GM12864 (cell line): Measurements from ENCODE around the gene APOB.

Experiments
- DNase-seq: peaks from one replicate; pipeline ENCODE4 v3.0.0-alpha.2; 2011; ENCODE audit warnings: low read depth
- H3K4me3 ChIP-seq: 2 replicates; pipeline ENCODE4 v1.5.1; 2011; ENCODE audit warnings: mild to moderate bottlenecking, low read depth, low read length, control low read depth
- TF ChIP-seq, protein P1 (sequence below): IDR thresholded peaks from 2 replicates; pipeline ENCODE4 v1.5.1; 2011; ENCODE audit warnings: low read depth, mild to moderate bottlenecking, moderate library complexity, low read length, control low read depth, inconsistent platforms; ENCODE audit errors: missing control alignments

Gene APOB

DNA sequence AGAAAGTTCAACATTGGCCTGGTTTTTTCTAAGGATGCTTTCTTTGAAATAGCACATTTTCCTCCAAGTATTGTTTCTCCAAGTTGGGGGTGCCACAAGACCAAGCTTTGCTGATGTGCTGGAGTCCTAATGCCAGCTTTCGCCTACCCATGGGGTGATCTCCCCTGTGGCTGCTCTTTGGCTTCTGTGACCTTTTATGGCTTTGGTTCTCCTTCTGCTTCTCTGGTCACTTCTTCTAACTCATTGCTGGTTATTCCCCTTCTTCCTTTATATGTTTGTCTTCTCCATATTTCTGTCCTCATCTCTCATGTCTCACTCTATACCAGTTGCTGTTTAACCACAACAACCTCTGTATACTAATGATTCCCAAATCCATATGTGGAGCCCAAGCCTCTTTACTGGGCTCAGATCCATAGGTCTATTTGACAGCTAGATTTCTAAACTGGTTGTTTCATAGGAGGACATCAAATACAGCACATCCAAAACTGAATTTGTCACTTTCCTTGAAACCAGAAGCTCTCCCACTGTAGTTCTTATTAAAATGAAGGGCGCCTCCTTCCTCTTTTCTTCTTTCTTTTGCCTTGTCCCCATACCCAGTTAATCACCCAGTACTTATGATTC lies 23.1 kb downstream of the APOB start:
- no peak for DNase-seq
- TF ChIP-seq, protein P1, sequence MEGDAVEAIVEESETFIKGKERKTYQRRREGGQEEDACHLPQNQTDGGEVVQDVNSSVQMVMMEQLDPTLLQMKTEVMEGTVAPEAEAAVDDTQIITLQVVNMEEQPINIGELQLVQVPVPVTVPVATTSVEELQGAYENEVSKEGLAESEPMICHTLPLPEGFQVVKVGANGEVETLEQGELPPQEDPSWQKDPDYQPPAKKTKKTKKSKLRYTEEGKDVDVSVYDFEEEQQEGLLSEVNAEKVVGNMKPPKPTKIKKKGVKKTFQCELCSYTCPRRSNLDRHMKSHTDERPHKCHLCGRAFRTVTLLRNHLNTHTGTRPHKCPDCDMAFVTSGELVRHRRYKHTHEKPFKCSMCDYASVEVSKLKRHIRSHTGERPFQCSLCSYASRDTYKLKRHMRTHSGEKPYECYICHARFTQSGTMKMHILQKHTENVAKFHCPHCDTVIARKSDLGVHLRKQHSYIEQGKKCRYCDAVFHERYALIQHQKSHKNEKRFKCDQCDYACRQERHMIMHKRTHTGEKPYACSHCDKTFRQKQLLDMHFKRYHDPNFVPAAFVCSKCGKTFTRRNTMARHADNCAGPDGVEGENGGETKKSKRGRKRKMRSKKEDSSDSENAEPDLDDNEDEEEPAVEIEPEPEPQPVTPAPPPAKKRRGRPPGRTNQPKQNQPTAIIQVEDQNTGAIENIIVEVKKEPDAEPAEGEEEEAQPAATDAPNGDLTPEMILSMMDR, result no peak
- no peak overlapping the region for H3K4me3 ChIP-seq

DNA sequence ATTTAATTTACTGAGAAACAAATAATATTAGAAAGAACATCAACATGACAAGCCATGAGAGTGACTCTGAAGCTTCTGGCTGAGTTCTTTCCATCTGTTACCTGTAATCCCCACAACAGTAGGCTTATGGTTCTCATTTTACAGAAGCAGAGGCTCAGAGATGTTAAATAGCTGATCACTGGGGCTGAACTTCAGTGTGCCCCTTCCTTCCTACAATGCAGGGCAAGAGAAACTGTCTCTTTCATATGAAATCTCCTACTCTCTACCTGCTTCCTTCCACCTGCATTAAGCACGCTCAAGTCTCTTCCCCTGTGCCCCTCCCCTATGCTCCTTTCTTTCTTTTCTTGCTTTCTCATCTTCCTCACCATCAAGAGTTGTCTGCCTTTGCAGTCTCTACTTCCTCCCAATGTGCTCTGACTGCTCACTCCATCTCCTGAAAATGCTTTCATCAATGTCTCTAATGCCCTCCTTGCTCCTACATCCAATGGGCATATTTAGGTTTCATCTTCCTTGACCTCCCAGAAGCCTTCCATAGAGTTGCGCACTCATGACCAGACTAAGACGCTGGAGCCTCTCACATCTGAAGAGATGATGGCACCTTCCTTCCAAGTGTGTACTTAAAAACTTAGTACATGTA lies 23.7 kb downstream of the APOB start:
- no peak overlapping the region for H3K4me3 ChIP-seq
- no peak for DNase-seq
- TF ChIP-seq, protein P1, result no peak

DNA sequence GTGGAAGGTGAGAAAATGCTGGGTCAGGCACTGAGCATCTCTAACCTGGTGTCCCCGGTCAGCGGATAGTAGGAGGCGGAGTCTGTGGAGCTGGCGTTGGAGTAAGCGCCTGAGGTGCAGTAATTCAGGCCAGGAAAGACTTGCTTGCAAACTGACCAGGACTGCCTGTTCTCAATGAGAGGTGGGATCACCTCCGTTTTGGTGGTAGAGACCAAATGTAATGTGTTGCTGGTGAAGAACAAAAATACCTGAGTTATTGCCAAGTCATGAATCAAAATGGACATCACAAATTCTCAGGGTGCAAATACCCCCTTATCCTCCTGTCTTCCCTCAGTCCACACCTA lies 24.2 kb downstream of the APOB start:
- TF ChIP-seq, protein P1, result no peak
- H3K4me3 ChIP-seq, result no peak overlapping the region
- no peak for DNase-seq

DNA sequence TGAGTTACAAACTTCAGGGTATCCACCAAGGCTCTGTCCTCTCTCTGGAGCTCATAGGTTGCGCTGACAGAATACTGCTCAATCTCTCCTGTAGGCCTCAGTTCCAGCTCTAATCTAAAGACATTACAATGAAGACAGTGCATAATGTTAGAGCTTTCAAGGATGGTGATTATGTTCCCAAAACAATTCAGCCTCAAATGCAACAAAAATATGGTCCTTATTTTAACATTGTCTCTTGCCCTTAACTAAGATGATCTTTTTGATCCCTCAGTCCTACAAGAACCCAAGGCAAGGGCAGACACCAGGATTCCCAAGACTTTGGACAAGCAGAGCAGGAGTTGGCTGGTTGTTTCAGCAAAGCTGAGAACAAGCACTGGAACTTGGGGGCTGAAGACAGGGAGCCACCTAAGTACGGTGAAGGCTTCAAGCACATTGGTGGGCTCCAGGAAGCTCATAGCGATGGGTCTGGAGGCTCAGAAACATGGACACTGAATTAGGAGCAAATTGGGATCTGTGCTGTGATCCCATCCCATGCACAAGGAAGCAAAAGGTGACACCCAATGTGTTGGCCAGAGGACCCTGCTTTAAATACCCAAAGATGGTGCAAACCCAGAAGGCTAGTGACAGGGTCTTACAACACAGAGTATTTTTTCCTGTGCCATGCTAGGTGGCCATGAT lies 24.7 kb downstream of the APOB start:
- TF ChIP-seq, protein P1, result no peak
- H3K4me3 ChIP-seq, result no peak overlapping the region
- DNase-seq, result no peak

DNA sequence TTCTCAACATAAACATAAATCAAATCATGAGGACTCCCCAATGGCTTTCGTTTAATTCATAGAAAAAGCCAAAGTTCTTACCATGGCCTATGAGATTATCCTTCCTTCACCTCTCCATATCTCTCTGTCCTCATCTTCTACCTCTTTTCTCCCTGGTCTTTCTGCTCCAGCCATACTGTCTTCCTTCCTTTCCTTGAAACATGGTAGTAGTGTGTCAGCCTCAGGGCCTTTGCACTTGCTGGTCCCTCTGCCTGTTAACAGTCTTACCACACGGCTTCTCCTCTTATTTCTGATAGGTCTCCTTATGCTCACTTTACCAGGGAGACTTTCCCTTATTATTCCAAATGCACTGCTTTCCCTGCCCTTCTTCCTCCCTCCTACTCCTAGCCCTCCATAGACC lies 25.6 kb downstream of the APOB start:
- DNase-seq, result no peak
- TF ChIP-seq, protein P1, result no peak
- H3K4me3 ChIP-seq, result no peak overlapping the region

DNA sequence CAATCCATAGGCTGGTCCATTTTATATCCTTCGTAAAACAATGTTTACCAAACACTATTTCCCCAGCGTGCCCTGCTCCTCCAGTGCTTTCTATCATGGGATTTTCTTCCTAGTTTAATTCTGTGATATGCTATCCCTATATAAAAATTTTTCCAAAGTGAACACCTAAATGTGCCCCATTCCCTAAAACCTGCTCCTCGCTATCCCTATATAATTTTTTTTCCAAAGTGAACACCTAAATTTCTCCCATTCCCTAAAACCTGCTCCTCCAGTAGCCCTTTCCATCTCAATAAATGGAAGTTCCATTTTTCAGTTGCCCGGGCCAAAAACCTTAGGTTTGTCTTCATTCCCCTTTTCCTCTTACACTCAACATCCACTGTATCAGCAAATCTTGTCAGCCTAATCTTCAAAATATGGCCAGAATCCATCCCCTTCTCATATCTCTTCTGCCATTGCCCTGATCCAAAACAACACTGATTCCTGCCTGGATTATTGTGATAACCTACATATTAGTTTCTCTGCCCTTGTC lies 26.1 kb downstream of the APOB start:
- no peak for DNase-seq
- H3K4me3 ChIP-seq, result no peak overlapping the region
- TF ChIP-seq, protein P1, result no peak
